ENCODE measurements around the gene RPS6KB2.

RPS6KB2 gene

GRCh38 chr11:67436459-67437081, 8.3 kb downstream of the RPS6KB2 start:
- no peak; the same call in 1 of the 2 replicates for TF ChIP-seq POLR2AphosphoS5 (IDR thresholded peaks at IDR 0.05; ENCODE audit: low read depth, low read length)
- TF ChIP-seq TAF1 (IDR thresholded peaks at IDR 0.05; ENCODE audit: low read depth, low read length): 0 out of 2 replicates have a peak, but pooled peaks have one; percentile 13
- no peak for TF ChIP-seq PAX5 (IDR thresholded peaks at IDR 0.05; ENCODE audit: insufficient read depth, low read length, severe bottlenecking)
- TF ChIP-seq POU2F2 (IDR thresholded peaks at IDR 0.05; ENCODE audit: low read depth, low read length): peak; percentile 94
- TF ChIP-seq SPI1 (IDR thresholded peaks at IDR 0.05; ENCODE audit: low read depth, low read length): no peak
- TF ChIP-seq POLR2A (IDR thresholded peaks at IDR 0.05; ENCODE audit: low read depth, low read length): peak; percentile 73

GRCh38 chr11:67437082-67437808, 9.0 kb downstream of the RPS6KB2 start, which contains the start of gene PTPRCAP:
Gene PTPRCAP (minus strand): TSS chr11:67437682. CDS start chr11:67437619, 63 bp downstream.
- TF ChIP-seq POU2F2 (IDR thresholded peaks at IDR 0.05; ENCODE audit: low read depth, low read length): peak; percentile 58; the same call in 1 of the 2 replicates
- peak; percentile 94 for TF ChIP-seq POLR2A (IDR thresholded peaks at IDR 0.05; ENCODE audit: low read depth, low read length)
- TF ChIP-seq SPI1 (IDR thresholded peaks at IDR 0.05; ENCODE audit: low read depth, low read length): peak; percentile 45
- TF ChIP-seq POLR2AphosphoS5 (IDR thresholded peaks at IDR 0.05; ENCODE audit: low read depth, low read length): peak; percentile 96
- TF ChIP-seq TAF1 (IDR thresholded peaks at IDR 0.05; ENCODE audit: low read depth, low read length): peak; percentile 95
- no peak for TF ChIP-seq PAX5 (IDR thresholded peaks at IDR 0.05; ENCODE audit: insufficient read depth, low read length, severe bottlenecking)
- DNase-seq (ENCODE audit: insufficient read length, low spot score): peak; percentile 84
- FAIRE-seq: no peak

More at GRCh38 chr11:67436459-67437081, 8.3 kb downstream of the RPS6KB2 start:
- FAIRE-seq (peak; percentile 98), DNase-seq (ENCODE audit: insufficient read length, low spot score) (peak; percentile 89)

- no peak for FAIRE-seq
- TF ChIP-seq POLR2A (IDR thresholded peaks at IDR 0.05; ENCODE audit: low read depth, low read length) (no peak), TAF1 (IDR thresholded peaks at IDR 0.05; ENCODE audit: low read depth, low read length) (no peak), POLR2AphosphoS5 (IDR thresholded peaks at IDR 0.05; ENCODE audit: low read depth, low read length) (no peak), SPI1 (IDR thresholded peaks at IDR 0.05; ENCODE audit: low read depth, low read length) (no peak), POU2F2 (IDR thresholded peaks at IDR 0.05; ENCODE audit: low read depth, low read length) (no peak), PAX5 (IDR thresholded peaks at IDR 0.05; ENCODE audit: insufficient read depth, low read length, severe bottlenecking) (no peak)
- no peak for DNase-seq (ENCODE audit: insufficient read length, low spot score)
Observed at GRCh38 chr11:67437809-67438157, 9.5 kb downstream of the RPS6KB2 start.

GRCh38 chr11:67438158-67438902, 10.0 kb downstream of the RPS6KB2 start:
- no peak for FAIRE-seq
- TF ChIP-seq POLR2A (IDR thresholded peaks at IDR 0.05; ENCODE audit: low read depth, low read length) (no peak), TAF1 (IDR thresholded peaks at IDR 0.05; ENCODE audit: low read depth, low read length) (no peak), POLR2AphosphoS5 (IDR thresholded peaks at IDR 0.05; ENCODE audit: low read depth, low read length) (peak; percentile 21; the same call in 1 of the 2 replicates), SPI1 (IDR thresholded peaks at IDR 0.05; ENCODE audit: low read depth, low read length) (no peak), POU2F2 (IDR thresholded peaks at IDR 0.05; ENCODE audit: low read depth, low read length) (0 out of 2 replicates have a peak, but pooled peaks have one; percentile 21)
- peak; percentile 66 for DNase-seq (ENCODE audit: insufficient read length, low spot score)

GRCh38 chr11:67439321-67440228, 11.3 kb downstream of the RPS6KB2 start:
- FAIRE-seq (peak; percentile 93), DNase-seq (ENCODE audit: insufficient read length, low spot score) (no peak)
- TF ChIP-seq PAX5 (IDR thresholded peaks at IDR 0.05; ENCODE audit: insufficient read depth, low read length, severe bottlenecking) (no peak), TAF1 (IDR thresholded peaks at IDR 0.05; ENCODE audit: low read depth, low read length) (no peak), POU2F2 (IDR thresholded peaks at IDR 0.05; ENCODE audit: low read depth, low read length) (no peak)

- TF ChIP-seq TAF1 (IDR thresholded peaks at IDR 0.05; ENCODE audit: low read depth, low read length) (no peak), SPI1 (IDR thresholded peaks at IDR 0.05; ENCODE audit: low read depth, low read length) (no peak), PAX5 (IDR thresholded peaks at IDR 0.05; ENCODE audit: insufficient read depth, low read length, severe bottlenecking) (no peak), POLR2A (IDR thresholded peaks at IDR 0.05; ENCODE audit: low read depth, low read length) (no peak), POLR2AphosphoS5 (IDR thresholded peaks at IDR 0.05; ENCODE audit: low read depth, low read length) (no peak; the same call in 1 of the 2 replicates), POU2F2 (IDR thresholded peaks at IDR 0.05; ENCODE audit: low read depth, low read length) (0 out of 2 replicates have a peak, but pooled peaks have one; percentile 23)
- peak; percentile 13 for FAIRE-seq
Observed at GRCh38 chr11:67440229-67441097, 12.2 kb downstream of the RPS6KB2 start.

GRCh38 chr11:67441098-67441563, 12.8 kb downstream of the RPS6KB2 start:
- TF ChIP-seq SPI1 (IDR thresholded peaks at IDR 0.05; ENCODE audit: low read depth, low read length) (no peak), POLR2AphosphoS5 (IDR thresholded peaks at IDR 0.05; ENCODE audit: low read depth, low read length) (no peak), POU2F2 (IDR thresholded peaks at IDR 0.05; ENCODE audit: low read depth, low read length) (no peak), POLR2A (IDR thresholded peaks at IDR 0.05; ENCODE audit: low read depth, low read length) (no peak; the same call in 1 of the 2 replicates), TAF1 (IDR thresholded peaks at IDR 0.05; ENCODE audit: low read depth, low read length) (no peak), PAX5 (IDR thresholded peaks at IDR 0.05; ENCODE audit: insufficient read depth, low read length, severe bottlenecking) (no peak)
- FAIRE-seq (peak; percentile 43), DNase-seq (ENCODE audit: insufficient read length, low spot score) (no peak)

More at GRCh38 chr11:67440229-67441097, 12.2 kb downstream of the RPS6KB2 start:
- no peak for DNase-seq (ENCODE audit: insufficient read length, low spot score)

All from GM12891 (cell line).